Activated CD4-positive, alpha-beta T cell treated with anti-CD3 and anti-CD28 coated beads, Interleukin-10, Interleukin-2, amounts not matched to agents 100 ng/mL and 50 ng/mL, durations not matched to agents 16 hours and 8 hours (primary cell): ENCODE results near the gene ADAM23.
"Not testable (repeated sequence)": the region's sequence is repeated elsewhere in the genome, so short reads cannot be mapped to it uniquely, and the experiment has no call there.

Source experiments
- DNase-seq: peaks from one replicate; pipeline ENCODE4 v3.0.0-alpha.2; 2020

ADAM23 gene, protein sequence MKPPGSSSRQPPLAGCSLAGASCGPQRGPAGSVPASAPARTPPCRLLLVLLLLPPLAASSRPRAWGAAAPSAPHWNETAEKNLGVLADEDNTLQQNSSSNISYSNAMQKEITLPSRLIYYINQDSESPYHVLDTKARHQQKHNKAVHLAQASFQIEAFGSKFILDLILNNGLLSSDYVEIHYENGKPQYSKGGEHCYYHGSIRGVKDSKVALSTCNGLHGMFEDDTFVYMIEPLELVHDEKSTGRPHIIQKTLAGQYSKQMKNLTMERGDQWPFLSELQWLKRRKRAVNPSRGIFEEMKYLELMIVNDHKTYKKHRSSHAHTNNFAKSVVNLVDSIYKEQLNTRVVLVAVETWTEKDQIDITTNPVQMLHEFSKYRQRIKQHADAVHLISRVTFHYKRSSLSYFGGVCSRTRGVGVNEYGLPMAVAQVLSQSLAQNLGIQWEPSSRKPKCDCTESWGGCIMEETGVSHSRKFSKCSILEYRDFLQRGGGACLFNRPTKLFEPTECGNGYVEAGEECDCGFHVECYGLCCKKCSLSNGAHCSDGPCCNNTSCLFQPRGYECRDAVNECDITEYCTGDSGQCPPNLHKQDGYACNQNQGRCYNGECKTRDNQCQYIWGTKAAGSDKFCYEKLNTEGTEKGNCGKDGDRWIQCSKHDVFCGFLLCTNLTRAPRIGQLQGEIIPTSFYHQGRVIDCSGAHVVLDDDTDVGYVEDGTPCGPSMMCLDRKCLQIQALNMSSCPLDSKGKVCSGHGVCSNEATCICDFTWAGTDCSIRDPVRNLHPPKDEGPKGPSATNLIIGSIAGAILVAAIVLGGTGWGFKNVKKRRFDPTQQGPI

DNA sequence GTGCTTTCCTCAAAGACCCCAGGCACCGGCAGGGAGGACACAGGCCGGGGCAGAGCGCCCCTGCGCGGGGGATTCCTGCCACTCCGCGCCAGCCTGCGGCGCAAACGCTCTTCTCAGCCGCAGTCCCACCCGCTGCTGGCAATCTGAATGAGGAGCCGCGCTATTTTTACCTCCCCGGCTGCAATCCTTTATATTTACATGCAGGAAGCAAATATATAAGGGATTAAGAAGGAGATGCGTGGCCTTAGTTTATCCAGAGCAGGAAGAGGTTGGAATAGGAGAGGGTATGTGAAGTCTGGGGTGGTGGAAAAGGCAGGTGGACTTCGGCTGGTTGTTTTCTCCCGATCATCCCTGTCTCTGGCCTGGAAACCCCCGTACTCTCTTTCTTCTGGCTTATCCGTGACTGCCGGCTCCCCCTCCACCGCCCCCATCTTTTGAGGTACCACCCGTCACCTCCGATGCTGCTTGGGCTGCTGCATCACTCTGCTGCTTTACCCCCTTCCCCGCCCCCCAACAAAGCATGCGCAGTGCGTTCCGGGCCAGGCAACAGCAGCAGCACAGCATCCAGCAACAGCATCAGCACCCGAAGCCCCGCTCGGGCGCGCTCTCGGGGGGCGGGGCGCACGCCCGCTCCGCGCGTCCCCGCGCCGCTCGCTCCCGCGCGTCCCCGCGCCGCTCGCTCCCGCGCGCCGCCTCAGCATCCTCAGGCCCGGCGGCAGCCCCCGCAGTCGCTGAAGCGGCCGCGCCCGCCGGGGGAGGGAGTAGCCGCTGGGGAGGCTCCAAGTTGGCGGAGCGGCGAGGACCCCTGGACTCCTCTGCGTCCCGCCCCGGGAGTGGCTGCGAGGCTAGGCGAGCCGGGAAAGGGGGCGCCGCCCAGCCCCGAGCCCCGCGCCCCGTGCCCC is at the start of gene ADAM23:
Gene ADAM23 (plus strand): TSS at position 700 of the 902 bp plus-strand sequence. CDS start 335 bp downstream, outside the sequence.
- DNase-seq, result peak; percentile 68

DNA sequence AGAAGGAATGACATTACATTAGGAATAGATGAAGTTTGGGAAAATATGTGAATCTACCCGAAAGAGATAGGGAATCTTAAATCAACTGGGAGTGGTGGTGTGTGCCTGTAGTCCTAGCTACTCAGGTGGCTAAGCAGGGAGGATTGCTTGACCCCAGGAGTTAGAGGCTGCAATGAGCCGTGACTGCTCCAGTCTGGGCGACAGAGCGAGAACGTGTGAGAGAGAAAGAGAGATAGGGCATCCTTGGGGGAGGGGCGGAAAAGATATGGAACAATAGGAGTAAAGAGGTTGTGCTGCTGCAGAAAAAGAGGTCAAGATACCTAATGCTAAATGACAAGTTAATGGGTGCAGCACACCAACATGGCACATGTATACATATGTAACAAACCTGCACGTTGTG is 47.1 kb upstream of the ADAM23 start:
- no peak for DNase-seq

- not testable (repeated sequence) for DNase-seq
Measured at GRCh38 chr2:206402956-206403569, 40.3 kb upstream of the ADAM23 start.

- DNase-seq, result no peak
Measured at GRCh38 chr2:206408323-206409320, 34.7 kb upstream of the ADAM23 start.

GRCh38 chr2:206410714-206411113 is 32.6 kb upstream of the ADAM23 start:
- no peak for DNase-seq

DNA sequence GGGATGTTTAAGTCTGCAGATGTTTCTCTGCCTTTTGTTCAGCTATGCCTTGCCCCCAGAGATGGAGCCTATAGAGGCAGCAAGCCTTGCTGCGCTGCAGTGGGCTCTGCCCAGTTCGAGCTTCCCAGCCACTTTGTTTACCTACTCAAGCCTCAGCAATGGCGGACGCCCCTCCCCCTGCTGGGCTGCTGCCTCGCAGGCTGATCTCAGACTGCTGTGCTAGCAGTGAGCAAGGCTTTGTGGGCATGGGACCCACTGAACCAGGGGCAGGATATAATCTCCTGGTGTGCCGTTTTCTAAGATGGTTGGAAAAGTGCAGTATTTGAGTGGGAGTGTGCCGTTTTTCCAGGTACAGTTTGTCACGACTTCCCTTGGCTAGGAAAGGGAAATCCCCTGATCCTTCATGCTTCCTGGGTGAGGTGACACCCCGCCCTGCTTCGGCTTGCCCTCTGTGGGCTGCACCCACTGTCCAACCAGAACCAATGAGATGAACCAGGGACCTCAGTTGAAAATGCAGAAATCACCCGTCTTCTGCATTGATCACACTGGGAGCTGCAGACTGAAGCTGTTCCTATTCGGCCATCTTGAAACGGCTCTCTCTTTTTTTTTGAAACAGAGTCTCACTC is 27.6 kb upstream of the ADAM23 start:
- no peak for DNase-seq

DNA sequence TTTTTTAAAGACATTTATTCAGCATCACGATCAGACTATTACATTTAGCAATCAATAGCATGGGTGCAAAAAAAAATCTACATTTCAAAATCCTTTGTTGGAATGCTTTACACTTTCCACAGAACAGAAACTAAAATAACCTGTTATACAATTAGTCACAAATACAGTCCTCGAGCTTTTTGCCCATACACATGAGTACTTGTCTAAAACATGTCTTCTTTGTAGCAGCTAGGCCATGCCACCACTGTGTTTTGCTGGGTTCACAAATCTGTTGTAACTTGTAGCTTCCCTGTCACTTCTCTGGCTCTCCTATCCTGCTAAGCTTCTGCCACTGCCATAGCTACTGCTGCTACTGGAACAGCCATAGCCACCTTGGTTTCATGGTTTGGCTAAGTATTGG is 24.4 kb upstream of the ADAM23 start:
- no peak for DNase-seq

DNA sequence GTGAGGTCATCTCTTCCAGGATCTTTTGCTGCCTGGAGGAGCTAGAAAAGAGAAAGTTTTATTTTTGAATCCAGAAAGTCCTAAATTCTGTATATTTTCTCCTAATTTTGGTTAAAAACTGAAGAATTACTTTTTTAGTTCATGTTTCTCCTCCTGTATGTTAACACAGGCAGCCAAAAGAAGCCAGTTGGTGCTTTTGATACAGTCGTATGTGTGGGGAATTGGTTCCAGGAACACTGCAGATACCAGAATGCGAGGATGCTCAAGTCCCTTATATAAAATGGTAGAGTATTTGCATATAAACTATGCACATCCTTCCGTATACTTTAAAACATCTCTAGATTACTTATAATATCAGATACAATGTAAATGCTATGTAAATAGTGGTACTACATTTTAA is 22.6 kb upstream of the ADAM23 start:
- no peak for DNase-seq

DNA sequence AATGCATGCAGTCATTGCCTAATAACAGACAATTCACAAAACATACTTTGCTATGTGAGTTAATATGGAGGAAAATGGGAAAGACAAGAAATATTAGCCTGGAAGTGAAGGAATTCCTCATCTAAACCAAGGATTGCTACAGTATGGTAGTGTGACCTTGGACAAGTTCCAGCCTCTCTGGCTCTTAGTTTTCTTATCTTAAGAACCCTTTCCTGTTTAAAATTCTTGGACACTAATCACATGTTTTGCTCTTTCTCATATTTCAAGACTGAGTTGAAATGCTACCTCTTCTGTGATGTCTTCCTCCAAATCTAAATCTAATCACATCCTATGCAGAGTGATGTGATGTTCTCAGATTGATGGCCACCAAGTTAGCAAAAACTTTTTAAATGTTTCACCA is 20.8 kb upstream of the ADAM23 start:
- no peak for DNase-seq

- DNase-seq, result peak; percentile 10
Measured at GRCh38 chr2:206423147-206423546, 20.2 kb upstream of the ADAM23 start.

DNA sequence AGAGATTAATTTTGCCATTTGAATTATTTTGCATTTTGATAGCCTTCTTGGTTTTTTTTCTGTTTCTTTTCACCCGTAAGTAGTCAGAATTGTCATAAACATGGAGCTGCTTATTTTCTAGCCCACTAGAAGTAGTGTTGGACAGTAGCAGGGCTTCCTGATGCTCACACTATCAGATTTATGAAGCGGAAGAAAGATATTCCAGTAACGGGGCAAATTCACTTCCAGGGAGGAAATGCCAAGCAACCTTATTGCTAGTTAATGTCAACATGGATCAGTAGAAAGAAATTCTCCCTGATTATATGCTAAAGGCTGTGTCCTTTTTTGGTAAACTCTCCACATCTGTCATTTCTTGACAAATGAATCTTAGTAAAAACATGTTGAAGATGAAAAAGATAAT is 19.2 kb upstream of the ADAM23 start:
- DNase-seq, result no peak

- no peak for DNase-seq
Measured at GRCh38 chr2:206428783-206429182, 14.5 kb upstream of the ADAM23 start.

- no peak for DNase-seq
Measured at GRCh38 chr2:206430452-206430851, 12.9 kb upstream of the ADAM23 start.

DNA sequence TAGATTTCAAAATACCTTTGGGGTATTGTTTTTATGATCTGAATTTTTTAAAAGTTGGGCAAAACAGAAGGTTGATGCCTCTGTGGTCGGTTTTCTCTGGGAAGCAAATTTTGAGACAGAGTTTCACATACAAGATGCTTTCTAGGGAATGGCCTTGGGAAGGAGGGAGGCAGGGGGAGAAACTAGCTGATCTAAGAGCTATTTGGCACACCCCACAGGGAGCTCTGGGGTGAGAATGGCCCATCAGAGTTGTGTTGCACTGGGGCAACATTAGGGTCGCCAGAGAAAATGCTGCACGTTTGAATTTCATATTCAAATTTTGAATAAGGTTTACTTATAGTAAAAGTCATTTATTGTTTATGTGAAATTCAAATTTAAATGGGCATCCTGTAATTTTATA is 11.9 kb upstream of the ADAM23 start:
- no peak for DNase-seq

DNA sequence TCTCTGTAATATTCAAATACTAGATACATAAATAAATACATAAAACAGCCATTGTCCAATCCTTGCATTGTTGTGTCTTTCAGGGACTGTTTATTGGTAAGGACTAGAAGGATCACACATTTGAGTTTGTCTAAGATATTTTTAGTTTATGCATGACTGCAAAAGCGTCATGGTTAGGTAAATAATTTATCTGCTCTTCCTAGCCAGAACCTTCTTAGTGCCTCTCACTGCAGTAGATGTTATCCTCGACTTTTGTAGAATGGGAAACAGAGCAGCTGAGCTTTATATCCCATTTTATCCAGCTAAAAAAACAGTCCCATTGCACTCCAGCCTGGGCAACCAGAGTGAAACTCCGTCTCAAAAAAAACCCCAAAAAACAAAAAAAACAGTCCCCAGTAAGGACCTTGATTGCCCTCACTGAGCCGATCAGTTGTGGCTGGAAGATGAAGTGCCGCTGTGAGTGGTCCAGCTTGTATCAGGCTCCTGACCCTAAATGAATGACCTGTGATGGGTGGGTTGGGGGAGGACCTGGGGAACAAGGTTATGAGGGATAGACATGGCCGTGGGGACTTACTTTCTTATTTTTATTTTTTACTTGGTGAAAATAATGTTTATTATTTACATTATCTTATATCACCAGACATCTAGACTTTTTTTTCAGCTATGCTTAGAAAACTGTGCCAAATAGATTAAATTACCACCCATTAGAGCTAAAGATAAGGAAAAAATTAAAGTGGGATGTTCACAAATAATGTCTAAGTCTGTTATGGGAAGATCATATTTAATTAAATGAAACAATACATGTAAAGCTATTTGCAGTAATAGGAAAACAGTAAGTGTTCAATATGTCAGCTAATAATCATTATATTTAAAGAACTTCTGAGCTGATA is 10.9 kb upstream of the ADAM23 start:
- DNase-seq, result no peak

DNA sequence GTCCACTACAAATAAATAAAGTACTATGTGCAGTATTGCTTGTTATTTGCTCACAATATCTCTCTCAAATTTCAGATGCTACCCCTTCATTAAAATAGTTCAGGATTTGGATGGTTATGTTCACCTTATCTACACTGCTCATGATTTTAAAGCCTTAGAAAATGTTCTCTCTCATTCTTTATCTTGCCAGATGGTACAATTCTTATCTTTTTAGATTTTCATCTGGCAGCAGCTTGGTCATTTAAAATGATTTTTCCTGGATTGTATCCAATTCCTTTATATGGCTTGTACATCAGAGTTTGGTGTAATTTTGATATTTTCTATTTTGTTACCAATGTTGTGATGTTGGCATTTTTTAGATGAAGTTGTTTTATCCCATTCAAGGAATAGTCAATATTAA is 10.1 kb upstream of the ADAM23 start:
- DNase-seq, result no peak

DNA sequence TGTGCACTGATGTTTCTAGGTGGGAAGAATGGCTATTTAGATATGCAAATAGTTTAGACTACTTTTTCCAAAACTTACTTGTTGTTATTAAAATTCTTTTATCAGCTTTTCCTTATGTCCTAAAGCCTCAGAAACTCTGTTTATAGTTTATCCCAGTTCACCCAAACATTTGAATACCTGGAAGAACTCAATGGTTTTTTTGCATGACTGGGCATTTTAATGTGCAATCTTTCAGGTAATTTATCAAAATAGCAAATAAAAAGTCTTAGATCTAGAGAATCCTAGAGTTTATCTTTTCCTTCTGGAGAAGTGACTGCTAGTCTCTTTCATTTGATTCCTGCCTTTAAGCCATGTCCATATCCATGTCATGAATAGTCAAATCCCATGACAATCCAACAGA is 9.6 kb upstream of the ADAM23 start:
- no peak for DNase-seq

GRCh38 chr2:206435742-206436141 is 7.6 kb upstream of the ADAM23 start:
- DNase-seq, result no peak

DNA sequence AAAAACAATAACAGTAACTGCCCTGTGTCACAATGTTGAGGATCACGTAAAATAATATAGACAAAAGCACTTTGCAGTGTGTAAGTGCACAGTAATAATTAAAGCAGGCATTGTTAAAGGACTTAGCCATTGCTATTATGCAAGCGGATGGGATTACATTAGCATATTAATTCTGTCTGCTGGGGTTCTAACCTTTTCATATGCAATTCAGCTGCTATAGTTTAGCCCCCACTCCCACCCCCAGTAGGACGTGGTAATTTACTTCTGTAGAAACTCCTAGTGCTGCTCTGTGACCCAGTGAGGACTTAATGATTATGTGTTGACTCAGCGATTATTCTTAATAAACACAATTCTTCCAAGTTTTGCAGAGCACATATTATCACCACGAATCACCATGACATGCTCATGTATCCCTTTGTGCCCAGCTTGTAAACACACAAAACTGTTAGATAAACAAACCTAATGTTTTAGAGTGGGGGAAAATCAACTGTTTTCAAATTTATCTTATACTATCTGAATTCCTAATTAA is 5.1 kb upstream of the ADAM23 start:
- no peak for DNase-seq

GRCh38 chr2:206442474-206442832 is 879 bp upstream of the ADAM23 start:
- DNase-seq, result no peak
